K562 (cell line): ENCODE data around the gene MCCD1. TPM values are rescaled to one million over a fixed set of nuclear protein-coding genes. Genes with fewer than 3 reads are reported as not detected.

Experiments used
- BACH1 ChIP-seq: fragments of 200-800 bp; sonication (Bioruptor generic); IDR thresholded peaks from 2 replicates; pipeline ENCODE4 v1.6.1; 2016; ENCODE audit warnings: missing genetic modification characterization, missing compliant biosample characterization
- CTBP1 ChIP-seq: fragments of 450-650 bp; IDR thresholded peaks from 2 replicates; pipeline ENCODE4 v1.6.1; 2016; ENCODE audit warnings: borderline replicate concordance
- FOXP1 ChIP-seq: sonication (generic); formaldehyde crosslinking; IDR thresholded peaks from 2 replicates; pipeline ENCODE4 v1.8.0; 2022; ENCODE audit warnings: mild to moderate bottlenecking, missing genetic modification reagents
- HDAC6 ChIP-seq: IDR thresholded peaks from 2 replicates; pipeline ENCODE4 v1.6.1; 2012; ENCODE audit warnings: low read depth, mild to moderate bottlenecking, control low read depth, inconsistent platforms, low read length, moderate library complexity
- HLTF ChIP-seq: fragments of 450-650 bp; IDR thresholded peaks from 2 replicates; pipeline ENCODE4 v1.6.1; 2016
- KHSRP ChIP-seq: fragments of 450-650 bp; IDR thresholded peaks from 2 replicates; pipeline ENCODE4 v1.6.1; 2017
- PHF8 ChIP-seq: fragments of 200-600 bp; sonication (generic); IDR thresholded peaks from 2 replicates; pipeline ENCODE4 v1.6.1; 2012; ENCODE audit warnings: mixed run types, mild to moderate bottlenecking, inconsistent platforms, low read length, moderate library complexity, borderline replicate concordance
- RNF2 ChIP-seq: sonication (generic); IDR thresholded peaks from 2 replicates; pipeline ENCODE4 v1.6.1; 2016
- SAFB2 ChIP-seq: fragments of 200-400 bp; formaldehyde crosslinking; IDR thresholded peaks from 2 replicates; pipeline ENCODE4 v1.6.1; 2018; ENCODE audit warnings: borderline replicate concordance, low read length, low read depth, moderate library complexity; ENCODE audit not compliant: severe bottlenecking
- SMARCA4 ChIP-seq: fragments of 450-650 bp; IDR thresholded peaks from 2 replicates; pipeline ENCODE4 v1.6.1; 2016
- TGIF2 ChIP-seq: sonication (generic); formaldehyde crosslinking; IDR thresholded peaks from 2 replicates; pipeline ENCODE4 v1.8.1; 2022; ENCODE audit warnings: mild to moderate bottlenecking, missing genetic modification reagents, moderate library complexity
- ZNF143 ChIP-seq: sonication (generic); formaldehyde crosslinking; IDR thresholded peaks from 2 replicates; pipeline ENCODE4 v1.9.0; 2022; ENCODE audit warnings: mild to moderate bottlenecking, missing genetic modification reagents
- ZNF263 ChIP-seq: sonication (generic); formaldehyde crosslinking; IDR thresholded peaks from 2 replicates; pipeline ENCODE4 v1.8.0; 2022; ENCODE audit warnings: mild to moderate bottlenecking, missing genetic modification reagents, borderline replicate concordance
- ZNF384 ChIP-seq: IDR thresholded peaks from 2 replicates; pipeline ENCODE4 v1.6.1; 2012; ENCODE audit warnings: low read depth, low read length, improper control_type of control experiment
- polyA plus RNA-seq, 8 experiments: library from polyadenylated mRNA; depleted of rRNA in 4 of 8; stranded (reverse) in 5 of 8; unstranded in 3 of 8; fragments of >200 nt; fragmentation: Nextera tagmentation in 2 of 8; fragmentation: Illumina TruSeq in 1 of 8; extraction: Ambion mirVana in 2 of 8; extraction: Trizol in 1 of 8; gene quantifications; 2 replicates each; pipeline versions ENCODE4 v1.2.1 to v1.2.3, GENCODE V29; 2011 to 2014; ENCODE audit warnings: inconsistent platforms in 1 of 8, missing spikeins in 1 of 8
- total RNA-seq, 7 experiments: library from RNA; depleted of rRNA in 6 of 7; stranded (reverse); fragments of >200 nt in 6 of 7; fragmentation: Illumina TruSeq in 2 of 7; extraction: Trizol in 2 of 7; gene quantifications; 2 replicates each; pipeline versions ENCODE4 v1.2.1 to v1.2.3, GENCODE V29; 2011 to 2021; ENCODE audit warnings: low replicate concordance in 1 of 7
- TF ChIP-seq, protein P1 (sequence below), 3 experiments: fragments of 200-800 bp in 1 of 3; sonication (Bioruptor generic) in 1 of 3; sonication (generic) in 1 of 3; formaldehyde crosslinking in 1 of 3; IDR thresholded peaks; 2 replicates each; pipeline versions ENCODE4 v1.6.1 to v1.8.0; 2016 to 2022; ENCODE audit warnings: mild to moderate bottlenecking in 2 of 3, missing compliant biosample characterization in 2 of 3, missing genetic modification characterization in 2 of 3, missing genetic modification reagents in 1 of 3
- TF ChIP-seq, protein P2 (sequence below): fragments of 450-650 bp; IDR thresholded peaks from 2 replicates; pipeline ENCODE4 v1.6.1; 2017; ENCODE audit warnings: antibody characterized with exemption, mild to moderate bottlenecking
- TF ChIP-seq, protein P3 (sequence below), 2 experiments: fragments of 450-650 bp in 1 of 2; sonication (generic) in 1 of 2; formaldehyde crosslinking in 1 of 2; IDR thresholded peaks in 1 of 2; conservative IDR thresholded peaks in 1 of 2; 2 replicates each; pipeline versions ENCODE4 v1.6.1 to v1.8.1; 2016 to 2023; ENCODE audit warnings: mild to moderate bottlenecking in 2 of 2, moderate library complexity in 2 of 2, inconsistent platforms in 1 of 2, missing genetic modification reagents in 1 of 2
- TF ChIP-seq, protein P4 (sequence below): sonication (generic); formaldehyde crosslinking; IDR thresholded peaks from 2 replicates; pipeline ENCODE4 v1.8.0; 2022; ENCODE audit warnings: missing genetic modification reagents, mild to moderate bottlenecking, moderate library complexity, borderline replicate concordance
- TF ChIP-seq, protein P5 (sequence below): sonication (generic); formaldehyde crosslinking; IDR thresholded peaks from 2 replicates; pipeline ENCODE4 v1.8.0; 2022; ENCODE audit warnings: mild to moderate bottlenecking, missing genetic modification reagents

The MCCD1 gene
- total and polyA plus RNA-seq, 9 of the 15 experiments (the other 6 are each of a cell fraction or from before 2014, with no cell fraction given): not detected

DNA sequence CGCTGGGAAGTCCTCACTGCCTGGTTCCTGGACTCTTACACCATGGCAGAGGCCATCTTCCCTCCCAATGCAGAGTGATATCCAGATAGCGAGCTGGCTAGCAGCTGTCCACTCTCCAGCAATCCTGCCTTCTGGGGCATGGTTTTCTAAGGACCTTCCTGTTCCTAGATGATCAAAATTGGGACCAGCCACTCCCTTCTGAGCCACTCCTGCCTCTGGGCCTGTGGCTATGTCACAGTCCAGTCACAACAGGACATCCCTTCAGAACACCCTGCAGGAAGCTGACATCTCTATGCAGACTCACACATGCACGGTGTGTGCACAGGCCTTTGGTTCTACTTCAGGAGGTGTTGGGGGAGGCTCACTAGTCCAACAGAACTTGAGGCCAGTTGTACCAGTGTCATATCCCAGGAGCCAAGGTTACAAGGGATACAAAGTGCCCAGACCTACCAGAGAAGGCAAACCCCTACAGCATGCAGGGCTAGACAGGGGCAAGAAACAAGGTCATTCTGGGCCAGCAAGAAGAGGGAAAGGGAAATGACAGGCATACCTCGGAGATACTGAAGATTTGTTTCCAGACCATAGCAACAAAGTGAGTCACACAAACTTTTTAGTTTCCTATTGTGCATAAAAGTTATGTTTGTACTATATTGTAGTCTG lies 2.7 kb upstream of the MCCD1 start (continued):
- TF ChIP-seq, protein P1, sequence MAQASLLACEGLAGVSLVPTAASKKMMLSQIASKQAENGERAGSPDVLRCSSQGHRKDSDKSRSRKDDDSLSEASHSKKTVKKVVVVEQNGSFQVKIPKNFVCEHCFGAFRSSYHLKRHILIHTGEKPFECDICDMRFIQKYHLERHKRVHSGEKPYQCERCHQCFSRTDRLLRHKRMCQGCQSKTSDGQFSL (CRISPR knock-in tag; IDR thresholded peaks at IDR 0.05): 0 out of 2 replicates have a peak, but pooled peaks have one; percentile 19
- TF ChIP-seq, protein P1 (tag; IDR thresholded peaks at IDR 0.05): no peak
- TF ChIP-seq ZNF384 (no peak), KHSRP (no peak), HDAC6 (no peak), ZNF263 (CRISPR knock-in tag) (peak; percentile 11; the same call in 1 of the 2 replicates), PHF8 (no peak), BACH1 (0 out of 2 replicates have a peak, but pooled peaks have one; percentile 29), HLTF (no peak), RNF2 (0 out of 2 replicates have a peak, but pooled peaks have one; percentile 20), SAFB2 (no peak), FOXP1 (CRISPR knock-in tag) (peak; percentile 86), TGIF2 (CRISPR knock-in tag) (no peak), SMARCA4 (peak; percentile 10), CTBP1 (0 out of 2 replicates have a peak, but pooled peaks have one; percentile 51), ZNF143 (CRISPR knock-in tag) (peak; percentile 59)
- TF ChIP-seq, protein P2, sequence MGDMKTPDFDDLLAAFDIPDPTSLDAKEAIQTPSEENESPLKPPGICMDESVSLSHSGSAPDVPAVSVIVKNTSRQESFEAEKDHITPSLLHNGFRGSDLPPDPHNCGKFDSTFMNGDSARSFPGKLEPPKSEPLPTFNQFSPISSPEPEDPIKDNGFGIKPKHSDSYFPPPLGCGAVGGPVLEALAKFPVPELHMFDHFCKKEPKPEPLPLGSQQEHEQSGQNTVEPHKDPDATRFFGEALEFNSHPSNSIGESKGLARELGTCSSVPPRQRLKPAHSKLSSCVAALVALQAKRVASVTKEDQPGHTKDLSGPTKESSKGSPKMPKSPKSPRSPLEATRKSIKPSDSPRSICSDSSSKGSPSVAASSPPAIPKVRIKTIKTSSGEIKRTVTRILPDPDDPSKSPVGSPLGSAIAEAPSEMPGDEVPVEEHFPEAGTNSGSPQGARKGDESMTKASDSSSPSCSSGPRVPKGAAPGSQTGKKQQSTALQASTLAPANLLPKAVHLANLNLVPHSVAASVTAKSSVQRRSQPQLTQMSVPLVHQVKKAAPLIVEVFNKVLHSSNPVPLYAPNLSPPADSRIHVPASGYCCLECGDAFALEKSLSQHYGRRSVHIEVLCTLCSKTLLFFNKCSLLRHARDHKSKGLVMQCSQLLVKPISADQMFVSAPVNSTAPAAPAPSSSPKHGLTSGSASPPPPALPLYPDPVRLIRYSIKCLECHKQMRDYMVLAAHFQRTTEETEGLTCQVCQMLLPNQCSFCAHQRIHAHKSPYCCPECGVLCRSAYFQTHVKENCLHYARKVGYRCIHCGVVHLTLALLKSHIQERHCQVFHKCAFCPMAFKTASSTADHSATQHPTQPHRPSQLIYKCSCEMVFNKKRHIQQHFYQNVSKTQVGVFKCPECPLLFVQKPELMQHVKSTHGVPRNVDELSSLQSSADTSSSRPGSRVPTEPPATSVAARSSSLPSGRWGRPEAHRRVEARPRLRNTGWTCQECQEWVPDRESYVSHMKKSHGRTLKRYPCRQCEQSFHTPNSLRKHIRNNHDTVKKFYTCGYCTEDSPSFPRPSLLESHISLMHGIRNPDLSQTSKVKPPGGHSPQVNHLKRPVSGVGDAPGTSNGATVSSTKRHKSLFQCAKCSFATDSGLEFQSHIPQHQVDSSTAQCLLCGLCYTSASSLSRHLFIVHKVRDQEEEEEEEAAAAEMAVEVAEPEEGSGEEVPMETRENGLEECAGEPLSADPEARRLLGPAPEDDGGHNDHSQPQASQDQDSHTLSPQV: 0 out of 2 replicates have a peak, but pooled peaks have one; percentile 33
- TF ChIP-seq, protein P3, sequence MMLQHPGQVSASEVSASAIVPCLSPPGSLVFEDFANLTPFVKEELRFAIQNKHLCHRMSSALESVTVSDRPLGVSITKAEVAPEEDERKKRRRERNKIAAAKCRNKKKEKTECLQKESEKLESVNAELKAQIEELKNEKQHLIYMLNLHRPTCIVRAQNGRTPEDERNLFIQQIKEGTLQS (IDR thresholded peaks at IDR 0.05): peak; percentile 37; the same call in 1 of the 2 replicates
- TF ChIP-seq, protein P3 (CRISPR knock-in tag; conservative IDR thresholded peaks at IDR 0.05): no peak
- TF ChIP-seq, protein P4, sequence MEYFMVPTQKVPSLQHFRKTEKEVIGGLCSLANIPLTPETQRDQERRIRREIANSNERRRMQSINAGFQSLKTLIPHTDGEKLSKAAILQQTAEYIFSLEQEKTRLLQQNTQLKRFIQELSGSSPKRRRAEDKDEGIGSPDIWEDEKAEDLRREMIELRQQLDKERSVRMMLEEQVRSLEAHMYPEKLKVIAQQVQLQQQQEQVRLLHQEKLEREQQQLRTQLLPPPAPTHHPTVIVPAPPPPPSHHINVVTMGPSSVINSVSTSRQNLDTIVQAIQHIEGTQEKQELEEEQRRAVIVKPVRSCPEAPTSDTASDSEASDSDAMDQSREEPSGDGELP: peak; percentile 74
- TF ChIP-seq, protein P5, sequence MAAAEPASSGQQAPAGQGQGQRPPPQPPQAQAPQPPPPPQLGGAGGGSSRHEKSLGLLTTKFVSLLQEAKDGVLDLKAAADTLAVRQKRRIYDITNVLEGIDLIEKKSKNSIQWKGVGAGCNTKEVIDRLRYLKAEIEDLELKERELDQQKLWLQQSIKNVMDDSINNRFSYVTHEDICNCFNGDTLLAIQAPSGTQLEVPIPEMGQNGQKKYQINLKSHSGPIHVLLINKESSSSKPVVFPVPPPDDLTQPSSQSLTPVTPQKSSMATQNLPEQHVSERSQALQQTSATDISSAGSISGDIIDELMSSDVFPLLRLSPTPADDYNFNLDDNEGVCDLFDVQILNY: 0 out of 2 replicates have a peak, but pooled peaks have one; percentile 50
